ENCODE data around the gene CRB3. TPM values are rescaled to one million over a fixed set of nuclear protein-coding genes. Genes with fewer than 3 reads are reported as not detected.

CRB3 gene
- total RNA-seq, 1 experiment from 2014 or later = 13.6 TPM

DNA sequence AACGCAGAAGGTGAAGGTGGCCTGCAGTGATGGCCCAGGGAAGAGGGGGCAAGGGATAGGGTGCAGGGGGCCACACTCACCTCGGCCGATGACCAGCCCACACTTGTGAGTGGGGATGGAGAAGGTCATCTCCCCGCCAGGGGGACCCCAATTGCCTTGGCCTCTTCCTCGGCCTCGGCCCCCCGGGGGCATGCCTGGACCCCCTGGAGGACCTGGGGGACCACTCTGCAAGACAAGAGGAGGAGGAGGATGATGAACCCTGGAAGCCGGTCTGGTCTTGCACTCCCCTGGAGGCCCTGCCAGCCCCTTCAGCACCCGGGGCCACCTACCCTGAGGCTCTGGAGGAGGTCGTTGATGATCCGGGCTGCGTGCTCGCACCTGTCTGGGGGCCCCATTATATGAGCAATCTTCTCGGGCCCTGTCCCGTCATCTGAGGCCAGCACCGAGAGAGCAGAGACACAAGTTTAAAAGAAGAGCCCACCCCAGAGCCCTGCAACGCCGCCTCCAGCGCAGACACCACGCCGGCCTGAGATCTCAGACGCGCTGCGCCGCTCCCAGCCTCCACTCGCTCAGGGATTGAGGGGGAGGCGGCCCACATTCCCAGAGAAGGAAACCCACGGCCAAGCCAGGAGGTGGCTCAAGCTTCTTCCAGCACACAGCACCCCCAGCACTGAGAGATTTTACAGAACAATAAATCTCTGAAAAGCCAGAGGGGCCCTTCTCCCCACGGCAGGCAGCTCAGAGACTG is 47.2 kb upstream of the CRB3 start:
- no peak for TF ChIP-seq CTCF (IDR thresholded peaks at IDR 0.05; ENCODE audit: unreplicated experiment)
- no peak overlapping the region for H3K4me3 Mint-ChIP-seq (ENCODE audit: unreplicated experiment)
- intact Hi-C loops (cut with micrococcal nuclease) = loop anchor here (5.0 kb wide), 1 partner anchor 290 kb away; no protein-coding TSS in a partner anchor
- H3K27ac Mint-ChIP-seq (ENCODE audit: low read depth, unreplicated experiment) = no peak overlapping the region
- CTCF ChIA-PET = interaction anchor here (0.6 kb wide), 1 partner anchor 15 kb away, joined by 5 read pairs; no protein-coding TSS in a partner anchor
- H3K36me3 Mint-ChIP-seq (ENCODE audit: insufficient read depth, unreplicated experiment) = peaks cover 80% of the 10 kb centered on the region
- POLR2A ChIA-PET = interaction anchor here (0.6 kb wide), 1 partner anchor 64 kb away, joined by 4 read pairs; no protein-coding TSS in a partner anchor
- no peaks in the 10 kb centered on the region for H3K9me3 Mint-ChIP-seq (ENCODE audit: unreplicated experiment)
- no peak for DNase-seq (ENCODE audit: unreplicated experiment)
- no TSS peak for BruUV-seq (replicated peaks)
- no peaks in the 10 kb centered on the region for H3K4me1 Mint-ChIP-seq (ENCODE audit: insufficient read depth, unreplicated experiment)
- no peaks in the 10 kb centered on the region for H3K27me3 Mint-ChIP-seq (ENCODE audit: insufficient read depth, unreplicated experiment)

DNA sequence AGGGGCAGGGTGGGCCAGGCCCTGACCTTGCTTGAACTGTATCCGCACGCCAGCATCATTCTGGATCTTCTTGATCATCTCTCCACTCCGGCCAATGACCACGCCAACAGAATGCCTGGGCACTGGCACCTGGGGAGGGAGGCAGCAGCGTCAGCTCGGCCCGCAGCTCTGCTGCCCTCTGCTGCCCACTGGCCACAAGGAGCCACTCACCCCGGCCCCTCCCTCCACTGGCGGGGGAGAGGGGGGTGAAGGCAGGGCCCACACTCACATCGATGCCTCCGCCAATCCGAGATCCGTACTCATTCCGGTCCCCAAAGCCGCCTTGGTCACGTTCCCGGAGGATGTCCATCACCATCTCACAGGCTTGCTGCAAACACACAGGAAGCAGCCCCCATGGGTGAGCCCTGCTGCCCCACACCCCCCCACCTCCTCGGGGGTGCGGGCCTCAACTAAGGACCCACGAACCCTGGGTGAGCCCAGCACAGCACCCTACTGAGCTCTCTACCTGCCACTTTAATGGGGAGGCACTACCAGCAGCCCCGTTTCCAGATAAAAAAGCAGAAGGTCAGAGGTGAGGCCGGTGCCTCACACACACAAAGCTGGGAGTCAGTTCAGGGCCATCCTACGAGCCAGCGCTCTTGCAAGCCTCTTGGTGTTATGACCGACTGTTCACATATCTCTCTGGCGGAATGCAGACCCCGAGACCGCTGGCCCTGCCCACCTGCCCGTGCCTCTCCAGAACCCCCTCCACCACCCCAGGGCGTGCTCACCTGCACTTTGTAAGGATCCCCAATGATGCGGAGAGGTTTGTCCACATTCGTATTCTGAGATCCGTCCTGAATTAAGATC is 46.1 kb upstream of the CRB3 start:
- POLR2A ChIA-PET = interaction anchor here (0.6 kb wide), 1 partner anchor 65 kb away, joined by 4 read pairs; no protein-coding TSS in a partner anchor
- Mint-ChIP-seq H3K36me3 (ENCODE audit: insufficient read depth, unreplicated experiment) (peaks cover 87% of the 10 kb centered on the region), H3K9me3 (ENCODE audit: unreplicated experiment) (no peaks in the 10 kb centered on the region), H3K27me3 (ENCODE audit: insufficient read depth, unreplicated experiment) (no peaks in the 10 kb centered on the region), H3K4me3 (ENCODE audit: unreplicated experiment) (no peak overlapping the region), H3K27ac (ENCODE audit: low read depth, unreplicated experiment) (no peak overlapping the region), H3K4me1 (ENCODE audit: insufficient read depth, unreplicated experiment) (peaks cover 7% of the 10 kb centered on the region)
- intact Hi-C loops (cut with micrococcal nuclease) = loop anchor here (5.0 kb wide), 1 partner anchor 291 kb away; no protein-coding TSS in a partner anchor
- BruUV-seq (replicated peaks) = no TSS peak
- DNase-seq (ENCODE audit: unreplicated experiment) = peak; percentile 14
- peak; percentile 24 for TF ChIP-seq CTCF (IDR thresholded peaks at IDR 0.05; ENCODE audit: unreplicated experiment)
- CTCF ChIA-PET = interaction anchor here (0.6 kb wide), 1 partner anchor 14 kb away, joined by 5 read pairs; no protein-coding TSS in a partner anchor

- Mint-ChIP-seq H3K9me3 (ENCODE audit: unreplicated experiment) (no peaks in the 10 kb centered on the region), H3K27ac (ENCODE audit: low read depth, unreplicated experiment) (no peak overlapping the region), H3K36me3 (ENCODE audit: insufficient read depth, unreplicated experiment) (peaks cover 84% of the 10 kb centered on the region), H3K4me3 (ENCODE audit: unreplicated experiment) (no peak overlapping the region), H3K27me3 (ENCODE audit: insufficient read depth, unreplicated experiment) (no peaks in the 10 kb centered on the region), H3K4me1 (ENCODE audit: insufficient read depth, unreplicated experiment) (peaks cover 14% of the 10 kb centered on the region)
- POLR2A ChIA-PET = no interaction called here
- no peak for TF ChIP-seq CTCF (IDR thresholded peaks at IDR 0.05; ENCODE audit: unreplicated experiment)
- BruUV-seq (replicated peaks) = no TSS peak
- no peak for DNase-seq (ENCODE audit: unreplicated experiment)
- intact Hi-C loops (cut with micrococcal nuclease) = loop anchor here (5.0 kb wide), 1 partner anchor 291 kb away; no protein-coding TSS in a partner anchor
- CTCF ChIA-PET = no interaction called here
Observed at GRCh38 chr19:6418562-6418932, 45.5 kb upstream of the CRB3 start.

Measured in MCF 10A (cell line).